ENCODE data around the gene CHRNG. TPM values are rescaled to one million over a fixed set of nuclear protein-coding genes. Genes with fewer than 3 reads are reported as not detected.

CHRNG gene
- total and polyA plus RNA-seq, 2 donors (not counting 3 experiments of a cell fraction or from before 2014, with no cell fraction given): not detected

DNA sequence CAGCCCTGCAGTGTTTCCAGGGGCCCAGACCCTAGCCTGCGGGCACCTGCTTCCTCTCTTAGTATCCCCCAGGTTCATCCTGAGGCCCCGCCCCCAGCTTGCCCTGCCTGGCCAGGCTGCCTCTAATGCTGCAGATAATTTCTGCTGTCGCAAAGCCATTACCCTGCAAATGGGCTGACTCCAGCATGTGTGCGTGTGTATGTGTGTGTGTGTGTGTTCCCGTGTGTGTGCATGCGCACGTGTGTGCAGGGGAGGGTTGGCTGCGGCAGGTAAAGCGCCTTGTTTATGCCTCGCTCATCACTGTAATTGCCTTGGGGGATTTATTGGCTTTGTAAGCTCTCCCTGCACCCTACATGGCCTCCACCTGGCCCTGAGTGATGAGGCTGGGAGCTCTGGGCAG lies 26.9 kb upstream of the CHRNG start:
- BruUV-seq (replicated peaks): no TSS peak
- intact Hi-C loops (cut with micrococcal nuclease) (no loop called here), dilution Hi-C loops (cut with MboI; ENCODE audit: extremely low pct_ligation_motif_present, low sequenced_read_pairs) (no loop called here)
- Histone ChIP-seq H3K79me2 (ENCODE audit: control insufficient read depth, insufficient read depth, low read length) (no peaks in the 10 kb centered on the region), H2AFZ (ENCODE audit: low read depth, low read length) (no peak overlapping the region), H3K27me3 (ENCODE audit: control insufficient read depth in 2 of 2, insufficient read depth in 2 of 2, low read length in 2 of 2) (peaks cover 2 to 4% of the 10 kb centered on the region in 2 experiments), H3K4me3 (replicated peaks in 1 of 3; ENCODE audit: insufficient read depth in 1 of 3, low read depth in 1 of 3, low read length in 3 of 3) (no peak overlapping the region), H3K9me1 (replicated peaks; ENCODE audit: control insufficient read depth, extremely low read depth, insufficient read depth, low read length) (no peaks in the 10 kb centered on the region), H3K4me2 (ENCODE audit: insufficient read depth, low read length) (no peak overlapping the region), H3K9me3 (replicated peaks; ENCODE audit: control insufficient read depth, insufficient read depth, low read length) (no peaks in the 10 kb centered on the region), H3K4me1 (ENCODE audit: control insufficient read depth, extremely low read depth, insufficient read depth, low read length) (no peaks in the 10 kb centered on the region), H3K36me3 (ENCODE audit: control insufficient read depth in 2 of 2, extremely low read depth in 1 of 2, insufficient read depth in 2 of 2, low read length in 2 of 2) (no peaks in the 10 kb centered on the region), H3K9ac (replicated peaks; ENCODE audit: extremely low read depth, insufficient read depth, low read length) (no peak overlapping the region), H3K27ac (ENCODE audit: insufficient read depth, low read depth, low read length) (no peak overlapping the region), H4K20me1 (replicated peaks; ENCODE audit: control insufficient read depth, extremely low read depth, insufficient read depth, low read length) (no peaks in the 10 kb centered on the region)
- FAIRE-seq (no peak), DNase-seq (ENCODE audit: low read depth, low spot score) (no peak)
- POLR2A ChIA-PET: no interaction called here
- CTCF ChIA-PET: interaction anchor here (1.9 kb wide), 1 partner anchor 10 kb away, joined by 6 read pairs; no protein-coding TSS in a partner anchor
- TF ChIP-seq POLR2A (IDR thresholded peaks at IDR 0.05; ENCODE audit: low read depth, low read length) (no peak), MAX (IDR thresholded peaks at IDR 0.05; ENCODE audit: insufficient read depth, insufficient read length) (no peak), FOS (IDR thresholded peaks at IDR 0.05; ENCODE audit: borderline replicate concordance, insufficient read depth, low read length) (no peak)

DNA sequence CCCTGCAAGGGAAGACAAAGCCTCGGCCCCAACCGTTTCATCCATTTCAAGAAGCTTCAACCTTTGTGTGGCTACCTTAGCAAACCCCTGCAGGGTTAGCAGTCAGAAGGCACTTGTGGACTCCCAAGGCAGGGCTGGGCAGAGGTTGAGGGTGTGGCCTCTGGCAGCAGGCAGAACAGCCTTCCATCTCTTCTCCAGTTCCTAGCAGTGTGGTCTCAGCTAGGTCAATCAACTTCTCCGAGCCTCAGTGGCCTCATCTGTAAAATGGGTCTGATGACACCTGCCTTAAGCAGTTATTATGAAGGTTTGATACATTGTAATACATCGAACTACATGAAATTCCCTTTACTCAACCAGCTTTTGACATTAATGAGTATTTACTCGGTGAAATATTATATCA lies 26.1 kb upstream of the CHRNG start:
- H3K4me1 ChIP-seq (ENCODE audit: control insufficient read depth, extremely low read depth, insufficient read depth, low read length): no peaks in the 10 kb centered on the region
- H3K27ac ChIP-seq (ENCODE audit: insufficient read depth, low read depth, low read length): no peak overlapping the region
- H3K27me3 ChIP-seq (ENCODE audit: control insufficient read depth in 2 of 2, insufficient read depth in 2 of 2, low read length in 2 of 2): peaks cover 2 to 3% of the 10 kb centered on the region in 2 experiments
- no TSS peak for BruUV-seq (replicated peaks)
- FAIRE-seq: no peak
- ChIA-PET CTCF (interaction anchor here (1.9 kb wide), 1 partner anchor 9 kb away, joined by 6 read pairs; no protein-coding TSS in a partner anchor), POLR2A (no interaction called here)
- no peak overlapping the region for H3K4me3 ChIP-seq (replicated peaks in 1 of 3; ENCODE audit: insufficient read depth in 1 of 3, low read depth in 1 of 3, low read length in 3 of 3)
- H3K9me3 ChIP-seq (replicated peaks; ENCODE audit: control insufficient read depth, insufficient read depth, low read length): no peaks in the 10 kb centered on the region
- no peak overlapping the region for H2AFZ ChIP-seq (ENCODE audit: low read depth, low read length)
- H3K9ac ChIP-seq (replicated peaks; ENCODE audit: extremely low read depth, insufficient read depth, low read length): no peak overlapping the region
- dilution Hi-C loops (cut with MboI; ENCODE audit: extremely low pct_ligation_motif_present, low sequenced_read_pairs) (no loop called here), intact Hi-C loops (cut with micrococcal nuclease) (no loop called here)
- no peak overlapping the region for H3K4me2 ChIP-seq (ENCODE audit: insufficient read depth, low read length)
- TF ChIP-seq MAX (IDR thresholded peaks at IDR 0.05; ENCODE audit: insufficient read depth, insufficient read length): no peak
- TF ChIP-seq MYC (IDR thresholded peaks at IDR 0.05; ENCODE audit: low read depth, low read length): no peak
- no peak for TF ChIP-seq POLR2AphosphoS5 (IDR thresholded peaks at IDR 0.05; ENCODE audit: insufficient read depth, low read depth, low read length)
- no peak for TF ChIP-seq GATA2 (IDR thresholded peaks at IDR 0.05; ENCODE audit: insufficient read depth, insufficient read length, low read depth, low read length)
- TF ChIP-seq FOS (IDR thresholded peaks at IDR 0.05; ENCODE audit: borderline replicate concordance, insufficient read depth, low read length): no peak
- TF ChIP-seq JUN (IDR thresholded peaks at IDR 0.05; ENCODE audit: borderline replicate concordance, insufficient read depth, insufficient read length, low read depth): no peak
- TF ChIP-seq POLR2A (IDR thresholded peaks at IDR 0.05; ENCODE audit: low read depth, low read length): no peak
- TF ChIP-seq EZH2 (IDR thresholded peaks at IDR 0.05; ENCODE audit: borderline replicate concordance, low read depth, low read length, severe bottlenecking): no peak
- TF ChIP-seq CTCF (IDR thresholded peaks at IDR 0.05; ENCODE audit: extremely low read depth in 1 of 2, insufficient read depth in 1 of 2, low read depth in 1 of 2, low read length in 2 of 2): no peak
- H4K20me1 ChIP-seq (replicated peaks; ENCODE audit: control insufficient read depth, extremely low read depth, insufficient read depth, low read length): no peaks in the 10 kb centered on the region
- H3K36me3 ChIP-seq (ENCODE audit: control insufficient read depth in 2 of 2, extremely low read depth in 1 of 2, insufficient read depth in 2 of 2, low read length in 2 of 2): no peaks in the 10 kb centered on the region
- no peaks in the 10 kb centered on the region for H3K79me2 ChIP-seq (ENCODE audit: control insufficient read depth, insufficient read depth, low read length)
- H3K9me1 ChIP-seq (replicated peaks; ENCODE audit: control insufficient read depth, extremely low read depth, insufficient read depth, low read length): no peaks in the 10 kb centered on the region
- DNase-seq (ENCODE audit: low read depth, low spot score): no peak

Data from endothelial cell of umbilical vein (primary cell).